ENCODE measurements around the gene DCAF6.

Gene DCAF6

GRCh38 chr1:168121401-168122011, 185.0 kb downstream of the DCAF6 start:
- TF ChIP-seq TAF1 (IDR thresholded peaks at IDR 0.05; ENCODE audit: borderline replicate concordance, low read depth, low read length) (no peak), POLR2A (IDR thresholded peaks at IDR 0.05; ENCODE audit: low read depth, low read length) (no peak), POLR2AphosphoS5 (IDR thresholded peaks at IDR 0.05; ENCODE audit: low read depth, low read length) (no peak)
- FAIRE-seq, result no peak
- DNase-seq (ENCODE audit: insufficient read length), result no peak

DNA sequence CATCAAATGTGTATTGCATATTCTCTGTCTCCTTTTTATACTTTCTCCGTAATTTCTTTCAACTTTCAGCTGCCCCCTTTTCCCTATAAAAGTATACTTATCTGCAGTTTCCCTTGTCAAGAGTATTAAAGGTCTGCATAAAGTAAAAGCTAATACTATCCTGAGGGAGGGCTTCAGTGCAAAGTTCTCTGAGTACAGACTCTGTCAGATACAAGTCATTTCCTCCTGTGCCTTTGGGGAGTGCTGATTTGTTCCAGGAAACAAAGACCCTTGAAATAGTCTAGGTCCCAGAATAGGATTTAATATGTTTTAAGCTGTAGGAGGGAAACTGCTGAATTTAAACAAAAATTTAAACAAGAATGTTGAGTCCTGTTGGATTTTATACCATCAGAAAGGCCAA, 188.6 kb downstream of the DCAF6 start:
- TF ChIP-seq POLR2AphosphoS5 (IDR thresholded peaks at IDR 0.05; ENCODE audit: low read depth, low read length) (no peak), TAF1 (IDR thresholded peaks at IDR 0.05; ENCODE audit: borderline replicate concordance, low read depth, low read length) (no peak), POLR2A (IDR thresholded peaks at IDR 0.05; ENCODE audit: low read depth, low read length) (no peak)
- no peak for DNase-seq (ENCODE audit: insufficient read length)
- FAIRE-seq, result no peak
